ENCODE data around the gene LAMC3. TPM values are rescaled to one million over a fixed set of nuclear protein-coding genes. Genes with fewer than 3 reads are reported as not detected.

LAMC3 gene
- total RNA-seq, 1 experiment from 2014 or later, result 0.28 TPM

- Histone ChIP-seq H3K9me3 (ENCODE audit: low read depth, low read length, poor library complexity, severe bottlenecking) (no peaks in the 10 kb centered on the region), H3K4me1 (ENCODE audit: insufficient read depth, low read length, poor library complexity, severe bottlenecking) (no peaks in the 10 kb centered on the region), H3K4me3 (ENCODE audit: low read depth, low read length, poor library complexity, severe bottlenecking) (no peak overlapping the region), H3K36me3 (ENCODE audit: insufficient read depth, low read length, poor library complexity, severe bottlenecking) (no peaks in the 10 kb centered on the region), H3K27ac (ENCODE audit: low read depth, low read length, poor library complexity, severe bottlenecking) (no peak overlapping the region), H3K27me3 (replicated peaks; ENCODE audit: insufficient read depth, low read depth, low read length, poor library complexity) (no peaks in the 10 kb centered on the region)
- CTCF ChIA-PET, result no interaction called here
- intact Hi-C loops (cut with micrococcal nuclease; ENCODE audit: unreplicated experiment), result no loop called here
- TF ChIP-seq, protein P1, sequence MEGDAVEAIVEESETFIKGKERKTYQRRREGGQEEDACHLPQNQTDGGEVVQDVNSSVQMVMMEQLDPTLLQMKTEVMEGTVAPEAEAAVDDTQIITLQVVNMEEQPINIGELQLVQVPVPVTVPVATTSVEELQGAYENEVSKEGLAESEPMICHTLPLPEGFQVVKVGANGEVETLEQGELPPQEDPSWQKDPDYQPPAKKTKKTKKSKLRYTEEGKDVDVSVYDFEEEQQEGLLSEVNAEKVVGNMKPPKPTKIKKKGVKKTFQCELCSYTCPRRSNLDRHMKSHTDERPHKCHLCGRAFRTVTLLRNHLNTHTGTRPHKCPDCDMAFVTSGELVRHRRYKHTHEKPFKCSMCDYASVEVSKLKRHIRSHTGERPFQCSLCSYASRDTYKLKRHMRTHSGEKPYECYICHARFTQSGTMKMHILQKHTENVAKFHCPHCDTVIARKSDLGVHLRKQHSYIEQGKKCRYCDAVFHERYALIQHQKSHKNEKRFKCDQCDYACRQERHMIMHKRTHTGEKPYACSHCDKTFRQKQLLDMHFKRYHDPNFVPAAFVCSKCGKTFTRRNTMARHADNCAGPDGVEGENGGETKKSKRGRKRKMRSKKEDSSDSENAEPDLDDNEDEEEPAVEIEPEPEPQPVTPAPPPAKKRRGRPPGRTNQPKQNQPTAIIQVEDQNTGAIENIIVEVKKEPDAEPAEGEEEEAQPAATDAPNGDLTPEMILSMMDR (conservative IDR thresholded peaks at IDR 0.05; ENCODE audit: low read depth, low read length), result no peak
- TF ChIP-seq EZH2 (IDR thresholded peaks at IDR 0.05; ENCODE audit: borderline replicate concordance, low read depth, low read length, poor library complexity, severe bottlenecking), result no peak
- POLR2A ChIA-PET (ENCODE audit: low non-redundant PET), result no interaction called here
- DNase-seq (ENCODE audit: low spot score), result no peak
- no TSS peak for BruUV-seq (replicated peaks)
These were observed 22.5 kb upstream of the LAMC3 start for GRCh38 chr9:130986356-130986965.

- POLR2A ChIA-PET (ENCODE audit: low non-redundant PET), result no interaction called here
- H3K27ac ChIP-seq (ENCODE audit: low read depth, low read length, poor library complexity, severe bottlenecking), result no peak overlapping the region
- H3K27me3 ChIP-seq (replicated peaks; ENCODE audit: insufficient read depth, low read depth, low read length, poor library complexity), result no peaks in the 10 kb centered on the region
- intact Hi-C loops (cut with micrococcal nuclease; ENCODE audit: unreplicated experiment), result no loop called here
- TF ChIP-seq, protein P1 (conservative IDR thresholded peaks at IDR 0.05; ENCODE audit: low read depth, low read length), result no peak
- TF ChIP-seq EZH2 (IDR thresholded peaks at IDR 0.05; ENCODE audit: borderline replicate concordance, low read depth, low read length, poor library complexity, severe bottlenecking), result no peak
- DNase-seq (ENCODE audit: low spot score), result no peak
- H3K9me3 ChIP-seq (ENCODE audit: low read depth, low read length, poor library complexity, severe bottlenecking), result no peaks in the 10 kb centered on the region
- CTCF ChIA-PET, result no interaction called here
- H3K4me1 ChIP-seq (ENCODE audit: insufficient read depth, low read length, poor library complexity, severe bottlenecking), result no peaks in the 10 kb centered on the region
- no peaks in the 10 kb centered on the region for H3K36me3 ChIP-seq (ENCODE audit: insufficient read depth, low read length, poor library complexity, severe bottlenecking)
- no TSS peak for BruUV-seq (replicated peaks)
- H3K4me3 ChIP-seq (ENCODE audit: low read depth, low read length, poor library complexity, severe bottlenecking), result no peak overlapping the region
These were observed 21.9 kb upstream of the LAMC3 start for GRCh38 chr9:130987054-130987453.

DNA sequence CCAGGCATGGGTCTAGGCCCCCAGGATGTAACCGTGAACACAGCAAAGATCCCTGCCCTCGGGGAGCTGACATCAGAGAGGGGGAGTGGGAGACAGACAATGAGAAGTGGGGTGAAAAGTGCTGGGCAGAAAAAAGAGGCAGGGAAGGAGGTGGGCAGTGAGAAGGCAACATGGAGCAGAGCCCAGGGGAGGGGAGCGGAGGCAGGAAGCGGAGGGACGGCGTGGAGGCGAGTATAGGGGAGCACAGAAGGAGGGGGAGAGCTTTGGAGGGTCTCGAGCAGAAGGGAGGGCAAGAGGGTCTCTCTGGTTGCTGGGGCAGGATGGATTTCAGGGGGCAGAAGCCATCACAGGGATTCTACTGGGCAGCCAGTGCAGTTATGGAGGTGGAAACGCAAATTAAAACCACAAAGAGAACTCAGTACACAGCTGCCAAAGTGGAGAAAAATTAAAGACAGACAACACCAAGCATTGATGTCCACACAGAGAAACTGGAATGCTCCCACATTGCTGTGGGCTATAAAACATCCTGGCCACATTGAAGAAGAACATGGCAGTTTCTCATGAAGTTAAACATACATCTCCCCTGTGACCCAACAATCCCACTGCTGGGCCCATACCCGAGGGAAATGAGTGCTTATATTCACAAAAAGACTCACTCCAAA is 21.1 kb upstream of the LAMC3 start:
- DNase-seq (ENCODE audit: low spot score), result no peak
- no TSS peak for BruUV-seq (replicated peaks)
- Histone ChIP-seq H3K27ac (ENCODE audit: low read depth, low read length, poor library complexity, severe bottlenecking) (no peak overlapping the region), H3K4me3 (ENCODE audit: low read depth, low read length, poor library complexity, severe bottlenecking) (no peak overlapping the region), H3K27me3 (replicated peaks; ENCODE audit: insufficient read depth, low read depth, low read length, poor library complexity) (no peaks in the 10 kb centered on the region), H3K9me3 (ENCODE audit: low read depth, low read length, poor library complexity, severe bottlenecking) (no peaks in the 10 kb centered on the region), H3K36me3 (ENCODE audit: insufficient read depth, low read length, poor library complexity, severe bottlenecking) (no peaks in the 10 kb centered on the region), H3K4me1 (ENCODE audit: insufficient read depth, low read length, poor library complexity, severe bottlenecking) (no peaks in the 10 kb centered on the region)
- ChIA-PET POLR2A (ENCODE audit: low non-redundant PET) (interaction anchor here (0.6 kb wide), 1 partner anchor 752 kb away, joined by 3 read pairs; the partner anchor contains the start of gene RAPGEF1), CTCF (no interaction called here)
- no peak for TF ChIP-seq EZH2 (IDR thresholded peaks at IDR 0.05; ENCODE audit: borderline replicate concordance, low read depth, low read length, poor library complexity, severe bottlenecking)
- TF ChIP-seq, protein P1 (conservative IDR thresholded peaks at IDR 0.05; ENCODE audit: low read depth, low read length), result no peak
- intact Hi-C loops (cut with micrococcal nuclease; ENCODE audit: unreplicated experiment), result no loop called here

All from A673 (cell line).